GM19372 (cell line): ENCODE data around the gene BLOC1S1.

Experiments
- ATAC-seq: cut with Tn5 transposase; IDR thresholded peaks from one replicate; pipeline ENCODE4 v1.9.1; 2021; ENCODE audit warnings: mild to moderate bottlenecking, low read depth, moderate library complexity; ENCODE audit not compliant: unreplicated experiment

The BLOC1S1 gene

DNA sequence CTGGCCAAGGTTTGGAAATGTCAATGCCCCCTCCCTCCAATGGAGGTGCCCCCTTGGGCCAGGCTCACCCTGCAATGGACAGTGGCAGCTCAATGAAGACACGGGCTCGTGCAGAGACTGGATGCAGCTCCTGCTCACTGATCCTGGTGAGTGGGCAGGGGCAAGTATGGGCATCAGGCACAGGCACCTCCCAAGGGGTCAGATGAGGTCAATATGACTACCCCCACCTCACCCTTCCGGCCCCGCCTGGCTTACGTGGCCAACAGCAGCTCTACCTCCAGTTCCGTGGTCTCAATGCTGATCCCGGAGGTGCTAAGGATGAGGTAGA lies 21.7 kb upstream of the BLOC1S1 start:
- ATAC-seq, result no peak

DNA sequence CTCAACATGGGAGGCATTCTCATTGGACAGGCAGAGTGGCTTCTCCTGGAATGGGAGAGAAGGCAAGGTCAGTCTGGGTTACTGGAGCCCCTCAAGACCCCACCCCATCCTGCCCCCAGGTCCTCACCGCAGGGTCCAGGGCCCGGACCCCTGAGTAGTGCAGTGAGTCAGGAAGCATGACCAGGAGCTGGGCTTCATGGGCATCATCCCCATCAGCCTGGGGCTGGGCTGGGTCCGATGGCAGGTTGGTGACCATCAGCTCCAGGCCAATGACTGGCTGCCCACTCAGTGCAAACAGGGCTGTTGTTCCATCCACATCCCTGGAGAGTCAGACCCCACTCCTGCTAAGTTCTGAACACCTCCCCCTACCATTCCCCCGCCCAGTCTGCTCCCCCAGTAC lies 21.2 kb upstream of the BLOC1S1 start:
- no peak for ATAC-seq

DNA sequence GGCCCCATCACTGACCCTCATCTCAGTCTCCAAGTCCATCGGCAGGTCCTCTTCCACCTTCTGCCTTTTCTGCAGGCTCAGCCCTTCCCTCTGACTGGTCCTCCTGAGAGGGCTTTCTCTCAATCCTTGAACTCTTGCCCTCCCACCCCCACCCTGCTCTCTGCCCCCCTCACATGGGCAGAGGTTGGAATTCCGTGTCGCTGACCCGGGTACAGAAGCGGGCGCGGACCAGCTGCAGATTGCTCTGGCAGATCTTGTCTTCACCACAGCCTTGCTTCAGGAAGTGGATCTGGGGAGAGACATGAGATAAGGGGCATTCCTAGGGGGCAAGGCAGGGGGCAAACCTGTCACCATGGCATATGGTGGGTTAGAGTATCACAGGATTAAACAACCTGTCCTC lies 20.5 kb upstream of the BLOC1S1 start:
- no peak for ATAC-seq

DNA sequence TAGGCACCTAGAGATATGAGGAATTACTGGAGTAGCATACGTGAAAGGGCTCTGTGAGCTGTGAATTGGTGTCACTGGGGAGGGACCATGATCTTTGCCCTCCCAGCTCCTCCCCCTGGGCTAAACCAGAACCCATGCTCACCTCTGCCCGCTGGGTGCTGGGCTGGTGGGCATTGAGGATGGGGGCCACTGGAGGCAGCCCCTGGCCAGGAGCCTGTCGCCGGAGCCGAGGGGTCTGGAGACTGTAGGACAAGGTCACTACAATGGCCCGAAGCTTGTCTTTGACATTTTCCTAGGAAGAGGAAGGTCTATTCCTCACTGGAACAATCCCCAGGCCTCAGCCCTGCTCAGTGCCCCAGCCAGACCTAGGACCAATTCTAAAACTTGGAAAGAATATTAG lies 19.7 kb upstream of the BLOC1S1 start:
- ATAC-seq, result no peak

DNA sequence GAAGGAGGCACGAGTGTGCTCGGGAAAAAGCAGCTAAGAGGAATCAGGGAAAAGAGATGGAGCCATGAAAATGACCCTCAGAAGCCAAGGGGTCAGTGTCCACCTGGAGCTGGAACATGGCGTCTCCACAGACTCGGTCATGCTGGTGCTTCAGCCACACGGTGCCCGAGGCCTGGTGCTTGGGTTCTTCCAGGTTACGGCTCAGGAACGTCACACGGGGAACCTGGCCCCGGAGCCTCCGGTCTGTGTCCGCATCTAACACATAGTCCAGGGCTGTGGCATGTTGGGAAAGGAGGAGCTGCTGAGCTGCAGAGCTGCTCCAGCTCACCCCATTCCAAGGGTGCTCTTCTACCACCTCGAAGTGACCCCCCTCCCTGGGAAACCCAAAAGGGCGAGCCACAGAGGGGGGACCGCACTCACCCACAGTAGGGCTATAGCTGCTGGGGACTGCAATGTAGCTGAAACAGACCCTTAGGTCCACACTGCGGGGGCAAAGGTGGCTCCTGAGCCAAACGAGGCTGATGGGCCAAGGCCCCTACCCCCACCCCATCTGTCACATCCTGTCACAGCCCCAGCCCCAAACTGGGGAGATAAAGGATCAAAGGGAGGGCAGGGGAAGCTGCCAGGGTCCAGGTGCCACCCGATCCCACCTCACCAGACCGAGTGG lies 18.9 kb upstream of the BLOC1S1 start:
- ATAC-seq, result no peak

DNA sequence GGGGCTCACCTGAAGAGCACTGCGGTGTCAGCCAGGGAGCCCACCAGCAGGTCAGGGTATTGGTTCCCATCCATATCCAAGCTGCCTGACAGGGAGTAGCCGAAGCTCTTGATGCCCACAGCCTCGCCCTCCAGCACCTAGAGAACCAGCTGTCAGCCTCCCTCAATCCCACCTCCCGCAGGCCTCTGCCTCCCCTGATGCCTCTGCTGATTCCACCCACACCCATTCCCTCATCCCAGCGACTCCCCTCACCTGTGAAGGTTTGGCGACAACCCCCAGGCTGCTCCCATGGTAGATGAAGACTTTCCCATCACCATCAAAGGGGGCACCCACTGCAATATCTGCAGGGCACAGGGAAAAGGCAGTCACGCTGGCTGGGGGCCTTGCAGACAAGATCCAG lies 18.2 kb upstream of the BLOC1S1 start:
- ATAC-seq, result no peak

DNA sequence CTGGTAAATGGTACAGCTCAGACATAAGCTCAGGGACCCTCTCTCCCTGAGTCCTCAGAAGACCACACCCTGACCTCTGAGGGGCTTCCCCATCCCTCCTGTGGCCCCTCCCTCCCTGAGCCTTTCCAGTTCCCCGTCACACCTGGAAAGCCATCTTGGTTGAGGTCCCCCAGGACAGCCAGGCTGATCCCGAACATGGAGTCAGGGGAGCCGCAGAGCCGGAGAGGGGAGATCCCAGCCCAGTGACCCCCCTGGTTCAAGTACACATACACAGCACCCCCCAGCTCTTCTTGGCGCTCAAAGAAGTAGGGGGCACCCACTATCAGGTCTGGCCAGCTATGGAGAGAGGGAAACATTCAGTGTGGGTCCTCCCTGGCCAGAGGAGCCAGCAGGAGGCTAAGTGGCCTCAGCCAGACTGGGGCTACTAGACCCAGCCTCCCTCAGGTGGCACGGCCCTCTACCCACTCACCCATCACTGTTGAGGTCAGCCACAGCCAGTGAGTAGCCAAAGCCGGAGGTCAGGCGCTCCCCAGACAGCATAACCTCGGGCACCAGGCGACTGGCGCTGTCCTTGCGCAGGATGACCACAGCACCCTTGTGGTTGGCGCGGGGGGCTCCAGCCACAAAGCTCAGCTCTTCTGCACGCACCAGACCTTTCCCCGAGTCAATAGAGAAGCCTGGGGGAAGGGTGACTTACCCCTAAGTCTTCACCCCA lies 17.4 kb upstream of the BLOC1S1 start:
- no peak for ATAC-seq

DNA sequence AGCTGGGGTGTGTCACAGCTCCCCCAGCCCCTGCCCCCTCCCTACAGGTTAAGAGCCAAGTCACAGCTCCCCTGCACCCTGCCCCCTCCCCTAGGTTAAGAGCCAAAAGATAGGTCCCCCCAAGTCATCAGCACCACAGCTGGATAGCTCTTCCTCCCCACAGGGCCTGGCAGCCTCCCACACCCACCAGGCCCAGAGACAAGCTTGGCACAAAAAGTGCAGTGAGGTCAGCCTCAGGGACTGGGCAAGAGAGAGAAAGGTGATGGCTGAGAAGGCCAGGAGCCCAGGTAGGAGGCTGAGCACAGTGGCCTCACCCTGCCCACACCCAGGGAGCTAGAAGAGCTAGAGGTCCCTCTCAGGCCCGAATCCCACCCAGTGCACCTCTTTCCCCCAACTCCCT lies 16.9 kb upstream of the BLOC1S1 start:
- ATAC-seq, result no peak

DNA sequence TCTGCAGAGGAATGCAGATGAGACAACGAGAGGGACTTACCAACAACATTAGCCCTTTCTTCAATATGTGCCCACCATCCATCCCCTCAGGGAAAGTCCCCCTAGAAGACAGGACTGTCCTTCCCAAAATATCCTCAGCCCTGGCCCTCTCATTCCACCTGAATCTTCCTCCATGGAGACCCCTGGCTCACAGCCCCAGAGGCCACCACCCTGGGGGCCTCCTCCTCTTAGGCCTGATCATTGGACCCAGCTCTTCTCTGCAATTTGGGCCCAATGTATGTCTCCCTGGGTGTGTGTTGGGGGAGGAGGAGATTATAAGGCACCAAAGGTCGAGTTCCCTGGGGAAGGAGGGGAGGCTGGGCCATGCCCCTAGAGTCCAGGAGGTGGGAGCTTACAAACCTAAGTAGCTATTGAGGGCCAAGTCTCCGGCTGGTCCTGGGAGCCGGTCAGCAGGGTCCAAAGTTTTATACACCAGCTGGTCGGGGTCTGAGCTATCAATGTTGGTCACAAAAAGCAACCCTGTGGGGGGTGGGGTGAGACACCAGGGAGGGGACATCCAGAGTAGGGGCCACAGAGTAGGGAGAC lies 16.3 kb upstream of the BLOC1S1 start:
- ATAC-seq, result no peak

DNA sequence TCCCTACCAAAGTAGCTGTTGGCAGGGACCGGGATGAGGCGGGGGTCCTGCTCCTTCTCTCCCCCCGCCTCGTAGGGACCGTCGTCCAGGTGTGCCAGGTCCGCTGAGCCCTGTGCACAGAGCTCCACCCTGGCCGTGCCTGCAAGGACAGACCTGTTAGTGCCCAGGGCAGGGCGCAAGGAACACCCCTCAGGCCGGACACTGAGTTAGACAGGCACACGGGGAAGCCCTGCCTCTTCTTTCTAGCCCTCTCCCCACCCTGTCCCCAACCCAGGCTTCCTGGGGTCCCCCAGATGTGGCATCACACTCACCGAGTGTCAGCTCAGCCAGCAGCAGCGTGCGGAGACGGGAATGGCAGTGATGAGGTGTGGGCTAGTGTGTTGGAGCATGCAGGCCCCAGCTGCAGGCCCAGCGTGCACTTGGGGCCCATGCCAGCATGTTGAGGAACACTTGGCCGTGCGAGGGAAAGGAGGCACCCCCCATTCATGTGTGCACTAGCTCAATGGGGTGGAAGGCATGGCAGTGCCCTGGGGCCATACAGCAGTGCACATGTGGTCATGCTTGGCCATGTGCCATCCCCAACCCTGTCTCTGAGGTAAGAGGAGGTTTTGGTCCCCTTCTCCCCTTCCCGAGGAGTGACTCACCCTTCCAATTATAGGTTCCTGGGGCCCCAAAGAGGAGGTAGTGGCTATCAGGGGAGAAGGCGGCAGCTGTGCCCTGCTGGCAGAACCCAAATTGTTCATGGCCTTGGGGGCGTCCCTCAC lies 15.4 kb upstream of the BLOC1S1 start:
- ATAC-seq, result no peak

DNA sequence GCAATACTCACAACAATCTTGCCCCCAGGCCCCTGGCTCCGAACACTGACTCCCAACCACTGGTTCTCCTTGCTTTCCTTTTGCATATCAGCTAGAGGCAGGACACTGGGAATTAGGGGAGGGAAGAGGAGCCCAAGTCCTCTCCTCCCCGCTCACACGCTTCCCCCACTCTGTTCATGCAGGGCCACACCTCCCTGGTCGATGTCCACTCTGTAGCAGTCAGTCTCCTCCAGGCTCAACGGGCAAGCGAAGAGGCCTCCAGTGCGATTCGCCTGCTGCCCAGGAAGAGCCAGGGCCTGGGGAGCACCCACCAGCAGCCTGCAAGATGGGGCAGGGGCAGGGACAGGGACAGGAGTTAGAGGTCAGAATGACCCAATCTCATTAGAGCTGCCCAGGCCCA lies 13.0 kb upstream of the BLOC1S1 start:
- no peak for ATAC-seq

DNA sequence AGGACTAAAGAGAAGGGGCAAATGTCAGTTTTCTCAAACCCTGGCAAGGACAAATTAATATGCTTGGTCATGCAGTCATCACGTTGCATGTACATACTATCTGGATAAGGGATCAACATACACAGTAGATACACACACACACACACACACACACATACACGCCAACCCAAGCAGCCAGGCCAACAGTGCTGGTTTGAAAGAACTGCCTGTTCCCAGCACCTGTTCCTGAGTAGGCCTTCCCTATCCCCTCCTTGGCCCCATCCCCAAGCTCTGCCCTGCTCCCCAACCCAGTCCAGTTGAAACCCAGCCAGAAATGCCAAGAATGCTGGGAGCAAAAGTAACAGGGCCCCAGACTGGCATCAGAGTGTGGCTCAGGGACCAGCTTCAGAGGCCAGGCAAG lies 12.6 kb upstream of the BLOC1S1 start:
- no peak for ATAC-seq

DNA sequence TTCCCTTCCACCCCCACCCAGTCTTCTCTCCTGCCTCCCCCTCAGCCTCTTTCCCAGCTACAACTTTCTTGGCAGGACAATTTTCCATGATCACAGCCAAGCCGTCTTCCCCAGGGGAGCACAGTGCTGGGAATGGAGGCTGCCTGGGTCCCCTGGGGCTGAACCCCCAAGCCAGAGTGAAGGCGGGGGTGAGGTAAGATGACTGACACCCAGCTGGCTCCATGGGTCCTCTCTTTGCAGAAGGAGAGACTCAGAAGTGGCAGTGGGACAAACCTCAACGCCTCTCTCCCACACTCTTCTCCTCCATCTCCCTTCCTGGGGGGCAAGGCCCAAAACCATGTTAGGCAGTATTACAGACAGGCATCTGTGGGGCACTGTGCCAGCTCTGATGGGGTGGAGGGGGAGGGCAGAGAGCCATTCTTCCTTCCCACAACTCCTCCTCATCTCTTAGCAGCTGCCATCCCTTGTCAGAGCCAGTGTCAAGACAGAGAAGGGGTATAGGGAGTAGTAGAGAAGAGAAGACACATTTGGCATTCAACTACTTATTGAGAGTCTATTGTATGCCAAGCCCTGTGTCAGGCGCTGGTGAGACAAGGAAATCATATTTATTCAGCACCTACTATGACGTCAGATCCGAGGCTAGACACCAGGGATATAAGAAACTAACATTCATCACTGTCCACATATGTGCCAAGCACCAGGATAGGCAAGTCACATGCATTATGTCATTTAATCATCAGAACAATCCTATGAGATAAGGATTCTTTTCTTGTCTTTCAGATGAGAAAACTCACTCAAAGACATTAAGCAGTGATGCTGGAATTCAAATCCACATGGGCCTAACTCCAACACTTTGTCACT lies 11.7 kb upstream of the BLOC1S1 start:
- ATAC-seq, result no peak

DNA sequence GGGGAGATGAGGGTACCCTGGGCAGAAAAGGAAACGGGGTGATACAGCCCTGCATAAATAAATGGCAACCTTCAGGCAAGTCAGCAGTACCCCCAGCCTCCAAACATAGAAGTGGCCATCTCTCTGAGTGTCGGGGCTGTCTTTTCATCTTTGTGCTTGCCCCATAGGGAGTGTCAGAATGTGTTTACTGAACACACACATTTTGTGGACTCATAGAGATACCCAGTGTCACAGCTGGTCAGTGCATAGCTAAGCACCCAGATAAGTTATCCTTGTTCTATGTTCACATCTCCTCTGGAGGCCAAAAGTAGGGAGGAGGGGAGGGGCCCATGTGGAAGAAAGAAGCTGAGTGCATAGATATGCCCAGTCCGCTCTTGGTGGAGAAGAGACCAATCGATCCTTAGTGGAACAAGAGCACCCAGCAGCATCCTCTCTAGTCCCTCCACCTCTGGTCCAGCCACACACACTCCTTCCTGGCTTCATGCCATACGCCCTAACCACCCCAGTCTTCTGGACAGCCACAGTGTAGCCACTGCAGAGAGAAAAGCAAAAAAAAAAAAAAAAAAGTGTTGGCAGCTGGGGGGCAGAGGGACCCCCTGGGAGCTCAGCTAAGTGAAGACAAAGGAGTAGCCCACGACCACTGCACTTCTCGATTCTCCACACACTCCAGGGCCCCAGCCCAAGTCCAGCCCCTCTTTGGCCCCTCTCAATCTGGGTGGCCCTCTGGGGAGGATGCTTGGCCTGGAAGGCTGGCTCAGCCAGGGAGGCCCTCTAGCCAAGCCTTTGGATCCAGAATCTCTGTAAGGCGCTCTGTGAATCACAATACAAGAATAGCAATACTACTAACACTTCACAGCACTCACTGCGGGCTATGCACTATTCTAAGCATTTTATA lies 10.8 kb upstream of the BLOC1S1 start:
- ATAC-seq, result no peak

DNA sequence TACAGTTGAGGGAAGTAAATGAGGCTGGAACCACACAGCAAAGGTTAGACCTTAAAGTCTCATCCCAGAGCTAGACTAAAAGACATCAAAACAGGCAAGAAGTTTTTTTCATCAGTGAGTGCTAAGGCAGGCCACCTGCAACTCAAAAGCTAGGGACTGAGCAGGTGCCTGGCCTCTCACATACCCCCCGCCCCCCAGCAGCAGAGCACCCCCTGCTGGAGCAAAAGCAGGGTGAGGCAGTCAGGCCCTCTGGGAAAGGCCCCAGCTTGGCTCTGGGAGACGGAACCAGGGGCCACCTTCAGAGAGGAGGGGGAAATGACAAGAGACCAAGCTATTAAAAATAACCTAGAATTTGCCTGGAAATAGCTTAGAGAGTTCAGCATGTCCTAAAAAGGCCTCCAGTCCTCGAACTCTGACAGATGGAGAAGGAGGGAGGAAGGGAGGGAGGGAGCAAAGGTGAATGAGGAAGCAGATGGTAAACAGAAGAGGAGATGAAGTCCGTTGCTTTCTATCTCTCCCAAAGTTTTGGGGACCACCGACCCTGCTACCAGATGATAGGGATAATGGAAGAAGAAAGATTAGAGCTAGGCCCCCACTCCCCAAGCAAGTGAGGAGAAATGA lies 10.0 kb upstream of the BLOC1S1 start:
- ATAC-seq, result no peak

DNA sequence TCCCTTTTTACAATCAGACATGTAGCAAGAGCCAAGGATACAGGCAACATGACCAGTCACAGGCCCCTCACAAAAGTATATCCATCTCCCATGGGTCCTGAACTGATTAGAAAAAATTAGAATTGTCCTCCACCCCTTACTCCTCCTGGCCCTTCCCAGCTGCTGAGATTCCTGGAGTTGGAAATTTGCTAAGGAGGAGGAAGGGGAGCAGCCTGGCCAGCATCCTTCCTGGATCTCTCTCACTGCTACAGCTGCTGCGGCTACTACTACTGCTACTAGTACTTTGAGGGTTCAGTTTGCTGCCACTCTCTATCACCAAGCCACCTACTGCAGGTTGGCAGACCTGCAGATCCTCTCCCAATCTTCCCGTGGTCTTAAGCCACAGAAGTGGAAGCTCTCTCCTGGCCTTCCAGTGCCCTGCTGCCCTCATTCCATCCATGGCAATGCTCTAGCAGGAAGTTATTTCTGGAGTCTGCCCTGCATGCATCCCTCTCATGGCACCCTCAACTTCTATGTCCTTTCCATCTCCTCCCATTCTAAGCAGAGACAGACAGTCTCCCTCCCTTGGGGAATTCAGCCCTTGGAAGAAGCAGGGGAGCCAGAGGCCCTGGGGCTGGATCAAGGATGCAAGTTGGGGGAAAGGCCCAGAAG lies 9.2 kb upstream of the BLOC1S1 start:
- no peak for ATAC-seq

DNA sequence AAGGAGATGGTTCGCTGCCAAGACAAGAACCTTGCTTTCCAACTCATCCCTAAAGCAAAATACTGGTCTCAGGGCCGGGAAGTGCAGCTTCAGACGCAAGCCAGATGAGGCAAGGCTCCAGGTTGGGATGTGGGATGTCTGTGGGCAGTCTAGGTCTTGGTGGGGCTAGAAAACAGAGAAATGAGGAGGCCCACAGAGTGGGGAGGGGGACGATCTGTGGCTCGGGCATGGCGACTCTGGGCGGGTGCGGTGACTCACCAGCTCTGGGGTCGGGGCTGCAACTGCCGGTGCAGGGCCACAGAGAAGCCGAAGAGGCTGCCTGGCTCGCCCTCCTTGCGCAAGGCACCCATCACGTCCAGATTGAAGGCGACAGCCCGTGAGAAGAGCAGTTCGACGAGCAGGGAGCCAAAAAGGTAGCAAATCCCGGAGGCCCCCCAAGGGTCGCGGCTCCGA lies 8.6 kb upstream of the BLOC1S1 start:
- ATAC-seq, result no peak

DNA sequence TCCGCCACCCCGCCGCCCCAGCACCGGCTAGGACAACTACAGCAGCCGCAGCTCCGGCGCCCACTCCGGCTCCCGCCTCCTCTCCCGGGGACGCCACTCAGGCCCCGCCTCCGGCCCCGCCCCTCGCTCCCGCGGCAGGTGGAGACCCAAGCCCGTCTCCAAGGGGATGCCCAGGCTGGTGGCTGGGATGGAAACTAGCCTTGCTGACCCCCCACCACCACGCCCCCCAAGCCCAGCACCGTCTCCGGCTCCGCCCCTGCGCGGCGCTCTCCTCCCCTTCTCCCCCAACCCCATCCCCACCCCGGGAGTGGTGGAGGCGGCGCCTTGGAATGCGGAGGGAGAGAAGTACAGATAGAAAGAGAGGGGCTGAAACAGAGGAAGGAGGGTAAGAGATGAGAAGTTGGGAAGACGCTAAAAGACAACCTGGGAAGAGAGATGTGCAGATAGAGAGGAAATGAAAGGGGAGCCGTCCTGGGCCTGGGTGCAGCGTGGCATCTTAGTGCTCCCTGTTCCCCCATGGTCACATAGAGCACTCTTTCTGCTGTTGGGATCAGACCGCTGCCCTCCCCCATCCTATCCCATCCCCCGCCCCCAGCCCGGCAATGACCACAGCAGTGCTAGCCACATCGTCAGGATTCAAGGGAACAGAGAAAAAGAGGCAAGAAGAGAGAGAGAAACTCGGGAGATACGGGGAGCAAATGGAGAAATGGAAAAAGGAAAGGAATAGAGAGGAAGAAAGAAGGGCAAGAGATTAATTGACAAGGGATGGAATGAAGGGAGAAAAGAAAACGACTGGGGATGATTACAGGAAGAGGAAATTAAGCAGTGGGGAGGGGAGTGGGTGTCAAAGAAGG lies 7.8 kb upstream of the BLOC1S1 start, which contains the start of gene ITGA7:
TSS of gene ITGA7 (minus strand) at position 64 of the 854 bp plus-strand sequence. CDS start 222 bp downstream, outside the sequence.
- no peak for ATAC-seq
